PFSK-1 (cell line): ENCODE data around the gene DYNC1LI2.

Experiments
- FOXP2 ChIP-seq: optimal IDR thresholded peaks from 2 replicates; pipeline ENCODE3; 2011; ENCODE audit warnings: borderline replicate concordance, control low read depth, inconsistent platforms; ENCODE audit not compliant: insufficient read depth; ENCODE audit errors: extremely low read length, extremely low read depth
- POLR2AphosphoS5 ChIP-seq: IDR thresholded peaks from 2 replicates; pipeline ENCODE4 v1.6.1; 2012; ENCODE audit warnings: low read depth, mild to moderate bottlenecking, control low read depth, low read length, moderate library complexity
- SIN3A ChIP-seq: IDR thresholded peaks from 2 replicates; pipeline ENCODE4 v1.6.1; 2012; ENCODE audit warnings: mild to moderate bottlenecking, low read length, moderate library complexity, borderline replicate concordance; ENCODE audit not compliant: insufficient read depth
- TAF1 ChIP-seq: IDR thresholded peaks from 2 replicates; pipeline ENCODE4 v1.6.1; 2012; ENCODE audit warnings: low read length, control low read depth, borderline replicate concordance; ENCODE audit not compliant: insufficient read depth
- TF ChIP-seq, protein P1 (sequence below), 2 experiments: IDR thresholded peaks; 2 replicates each; pipeline versions ENCODE4 v1.6.1 to v1.8.0; 2011 to 2012; ENCODE audit warnings: low read depth in 2 of 2, low read length in 2 of 2, control low read depth in 1 of 2, inconsistent platforms in 1 of 2, mild to moderate bottlenecking in 1 of 2, moderate library complexity in 1 of 2; ENCODE audit not compliant: insufficient read depth in 1 of 2

The DYNC1LI2 gene

DNA sequence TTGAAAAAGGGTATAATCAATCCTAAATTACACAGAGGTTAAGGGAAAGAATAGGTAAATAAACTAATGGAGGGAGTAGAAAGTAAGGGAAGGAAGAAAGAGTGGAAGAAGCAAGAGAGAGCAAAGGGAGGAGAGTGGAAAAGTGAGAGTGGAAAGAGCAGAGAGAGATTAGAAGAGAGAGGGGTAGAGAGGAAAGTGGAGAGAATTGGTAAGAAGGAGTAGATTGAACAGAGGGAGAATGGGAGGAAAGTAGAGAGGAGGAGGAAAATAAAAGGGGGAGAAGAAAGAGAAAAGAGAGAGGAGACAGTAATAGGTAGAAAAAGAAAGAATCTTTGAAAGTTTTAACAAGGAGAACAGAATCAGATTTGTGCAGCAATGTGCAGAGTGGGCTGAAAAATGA, 25.0 kb upstream of the DYNC1LI2 start:
- TF ChIP-seq SIN3A (no peak), TAF1 (no peak), FOXP2 (no peak), POLR2AphosphoS5 (no peak)
- TF ChIP-seq, protein P1, sequence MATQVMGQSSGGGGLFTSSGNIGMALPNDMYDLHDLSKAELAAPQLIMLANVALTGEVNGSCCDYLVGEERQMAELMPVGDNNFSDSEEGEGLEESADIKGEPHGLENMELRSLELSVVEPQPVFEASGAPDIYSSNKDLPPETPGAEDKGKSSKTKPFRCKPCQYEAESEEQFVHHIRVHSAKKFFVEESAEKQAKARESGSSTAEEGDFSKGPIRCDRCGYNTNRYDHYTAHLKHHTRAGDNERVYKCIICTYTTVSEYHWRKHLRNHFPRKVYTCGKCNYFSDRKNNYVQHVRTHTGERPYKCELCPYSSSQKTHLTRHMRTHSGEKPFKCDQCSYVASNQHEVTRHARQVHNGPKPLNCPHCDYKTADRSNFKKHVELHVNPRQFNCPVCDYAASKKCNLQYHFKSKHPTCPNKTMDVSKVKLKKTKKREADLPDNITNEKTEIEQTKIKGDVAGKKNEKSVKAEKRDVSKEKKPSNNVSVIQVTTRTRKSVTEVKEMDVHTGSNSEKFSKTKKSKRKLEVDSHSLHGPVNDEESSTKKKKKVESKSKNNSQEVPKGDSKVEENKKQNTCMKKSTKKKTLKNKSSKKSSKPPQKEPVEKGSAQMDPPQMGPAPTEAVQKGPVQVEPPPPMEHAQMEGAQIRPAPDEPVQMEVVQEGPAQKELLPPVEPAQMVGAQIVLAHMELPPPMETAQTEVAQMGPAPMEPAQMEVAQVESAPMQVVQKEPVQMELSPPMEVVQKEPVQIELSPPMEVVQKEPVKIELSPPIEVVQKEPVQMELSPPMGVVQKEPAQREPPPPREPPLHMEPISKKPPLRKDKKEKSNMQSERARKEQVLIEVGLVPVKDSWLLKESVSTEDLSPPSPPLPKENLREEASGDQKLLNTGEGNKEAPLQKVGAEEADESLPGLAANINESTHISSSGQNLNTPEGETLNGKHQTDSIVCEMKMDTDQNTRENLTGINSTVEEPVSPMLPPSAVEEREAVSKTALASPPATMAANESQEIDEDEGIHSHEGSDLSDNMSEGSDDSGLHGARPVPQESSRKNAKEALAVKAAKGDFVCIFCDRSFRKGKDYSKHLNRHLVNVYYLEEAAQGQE (IDR thresholded peaks at IDR 0.05; ENCODE audit: insufficient read depth in 1 of 2, low read depth in 2 of 2, low read length in 2 of 2), result no peak

DNA sequence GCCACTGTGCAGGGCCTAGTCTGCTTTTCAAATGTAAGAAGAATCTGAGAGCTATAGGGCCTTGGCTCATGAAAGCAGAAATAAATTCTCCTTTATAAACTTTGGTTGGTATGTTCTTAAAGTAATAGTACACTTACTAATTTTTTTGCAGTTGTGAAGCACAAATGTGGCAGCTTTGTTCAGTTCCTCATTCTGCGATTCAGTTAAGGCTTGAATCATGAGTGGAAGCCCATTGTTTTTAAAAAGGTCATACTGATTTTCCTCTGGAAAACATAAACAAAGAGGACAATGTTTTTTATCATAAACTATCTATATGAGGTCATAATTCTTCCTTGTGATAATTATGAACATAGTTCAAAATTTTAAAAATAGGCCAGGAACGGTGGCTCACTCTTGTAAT, 23.6 kb upstream of the DYNC1LI2 start:
- TF ChIP-seq TAF1 (no peak), POLR2AphosphoS5 (no peak), FOXP2 (no peak), SIN3A (no peak)
- TF ChIP-seq, protein P1 (IDR thresholded peaks at IDR 0.05; ENCODE audit: insufficient read depth in 1 of 2, low read depth in 2 of 2, low read length in 2 of 2), result no peak

- TF ChIP-seq TAF1, result no peak
- no peak for TF ChIP-seq SIN3A
- no peak for TF ChIP-seq FOXP2
- no peak for TF ChIP-seq POLR2AphosphoS5
- TF ChIP-seq, protein P1 (IDR thresholded peaks at IDR 0.05; ENCODE audit: insufficient read depth in 1 of 2, low read depth in 2 of 2, low read length in 2 of 2), result no peak
Measured at GRCh38 chr16:66758086-66758485, 6.7 kb upstream of the DYNC1LI2 start.

DNA sequence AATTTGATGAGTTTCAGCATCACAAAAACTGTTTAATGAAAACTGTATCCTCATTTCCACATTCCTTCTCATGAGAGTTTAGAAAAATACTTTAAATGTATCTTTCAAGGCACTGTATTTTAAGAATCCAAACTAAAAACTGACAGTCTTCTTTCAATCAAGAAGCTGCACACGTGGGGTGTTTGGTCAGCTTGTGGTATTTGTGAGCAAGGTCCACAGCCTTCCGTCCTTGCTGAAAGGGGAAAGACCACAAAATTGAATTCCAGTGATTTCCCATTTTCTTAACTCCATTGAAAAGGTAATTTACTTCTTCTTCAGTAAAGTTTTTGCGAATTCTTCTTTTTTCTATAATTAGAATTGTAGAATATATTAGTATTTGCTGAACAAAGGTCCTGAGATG, 3.4 kb upstream of the DYNC1LI2 start:
- TF ChIP-seq FOXP2, result no peak

DNA sequence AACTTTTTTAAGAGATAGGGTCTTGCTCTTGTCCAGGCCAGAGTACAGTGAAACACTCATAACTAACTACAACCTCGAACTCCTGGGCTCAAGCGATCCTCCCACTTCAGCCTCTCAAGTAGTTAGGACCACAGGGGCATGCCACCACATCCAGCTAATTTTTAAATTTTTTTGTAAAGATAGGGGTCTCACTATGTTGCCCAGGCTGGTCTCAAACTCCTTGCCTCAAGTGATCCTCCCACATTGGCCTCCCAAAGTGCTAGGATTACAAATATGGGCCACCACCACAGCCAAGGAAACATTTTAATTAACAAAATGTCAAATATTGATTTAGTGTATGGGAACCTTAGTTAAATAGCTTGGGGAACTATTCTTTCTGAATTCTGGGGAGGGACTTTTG, 2.8 kb upstream of the DYNC1LI2 start:
- TF ChIP-seq, protein P1 (IDR thresholded peaks at IDR 0.05; ENCODE audit: insufficient read depth in 1 of 2, low read depth in 2 of 2, low read length in 2 of 2), result no peak
- TF ChIP-seq FOXP2 (no peak), TAF1 (no peak), SIN3A (no peak), POLR2AphosphoS5 (no peak)

- no peak for TF ChIP-seq SIN3A
- TF ChIP-seq TAF1, result no peak
- TF ChIP-seq POLR2AphosphoS5, result no peak
- TF ChIP-seq FOXP2, result no peak
- TF ChIP-seq, protein P1 (IDR thresholded peaks at IDR 0.05; ENCODE audit: insufficient read depth in 1 of 2, low read depth in 2 of 2, low read length in 2 of 2), result no peak
Measured at GRCh38 chr16:66752958-66753357, 1.5 kb upstream of the DYNC1LI2 start.
